ENCODE data around the gene DLGAP4. TPM values are rescaled to one million over a fixed set of nuclear protein-coding genes. Genes with fewer than 3 reads are reported as not detected.

DLGAP4 gene
- total RNA-seq, 1 experiment from 2014 or later, result 40.3 TPM

DNA sequence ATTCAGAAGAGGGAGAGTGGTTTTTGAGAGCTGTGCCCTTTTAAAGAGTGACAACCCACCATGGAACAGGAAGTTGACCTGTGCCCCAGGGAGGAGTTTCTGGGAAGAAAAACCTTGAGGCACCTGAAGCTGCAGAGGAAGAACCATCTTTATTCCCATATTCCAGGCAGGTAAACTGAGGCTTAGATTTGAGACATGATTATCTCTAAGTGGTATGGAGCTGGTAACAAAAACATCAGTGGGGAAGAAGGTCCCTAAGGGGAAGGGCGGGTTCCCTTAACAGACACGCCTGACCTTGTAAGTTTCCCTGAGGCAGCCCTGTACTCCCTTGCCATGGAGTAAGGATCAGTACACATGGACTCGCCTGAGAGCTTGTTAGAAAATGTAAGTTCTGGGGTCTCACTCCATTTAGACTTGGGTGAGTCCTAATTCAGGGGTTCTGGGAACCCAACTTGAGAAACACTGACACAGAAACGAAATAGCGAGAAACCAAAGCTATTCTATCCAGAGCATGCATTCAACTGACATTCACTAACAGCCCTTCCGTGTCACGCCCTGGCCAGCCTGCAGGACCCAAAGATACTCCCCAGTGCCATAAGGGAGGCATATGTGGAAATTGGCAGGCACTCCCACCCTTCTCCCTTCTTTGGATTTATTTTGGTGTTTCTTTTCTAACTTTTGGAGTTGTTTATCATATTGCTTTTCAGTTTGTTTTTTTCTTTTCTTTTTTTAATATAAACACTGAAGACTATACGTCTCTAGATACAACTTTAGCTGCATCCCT lies 90.9 kb downstream of the DLGAP4 start:
- no TSS peak for BruUV-seq (replicated peaks)
- H3K9ac ChIP-seq (ENCODE audit: low read length), result no peak overlapping the region
- no peak overlapping the region for H3K4me2 ChIP-seq (ENCODE audit: low read length)
- H3K27ac ChIP-seq (ENCODE audit: low read depth, low read length), result no peak overlapping the region
- ChIA-PET CTCF (interaction anchor here (3.2 kb wide), 1 partner anchor 194 kb away, joined by 25 read pairs; no protein-coding TSS in a partner anchor), POLR2A (no interaction called here), RAD21 (ENCODE audit: low non-redundant PET in 1 of 2, low total read pairs in 2 of 2, uncharacterized antibody in 2 of 2, unreplicated experiment in 2 of 2) (no interaction called here)
- DNase-seq (ENCODE audit: low read depth, low spot score) (no peak), ATAC-seq (no peak)
- TF ChIP-seq RAD21 (IDR thresholded peaks at IDR 0.05; ENCODE audit: low read depth) (no peak), EGR1 (IDR thresholded peaks at IDR 0.05; ENCODE audit: low read depth) (no peak), SP1 (IDR thresholded peaks at IDR 0.05; ENCODE audit: low read depth) (no peak), CBX3 (IDR thresholded peaks at IDR 0.05; ENCODE audit: low read depth) (no peak), SRF (IDR thresholded peaks at IDR 0.05; ENCODE audit: low read depth) (no peak), POLR2AphosphoS5 (IDR thresholded peaks at IDR 0.05; ENCODE audit: low read depth, low read length) (no peak), CEBPB (IDR thresholded peaks at IDR 0.05; ENCODE audit: low read depth) (no peak), EZH2phosphoT487 (IDR thresholded peaks at IDR 0.05; ENCODE audit: borderline replicate concordance) (no peak)
- TF ChIP-seq, protein P1, sequence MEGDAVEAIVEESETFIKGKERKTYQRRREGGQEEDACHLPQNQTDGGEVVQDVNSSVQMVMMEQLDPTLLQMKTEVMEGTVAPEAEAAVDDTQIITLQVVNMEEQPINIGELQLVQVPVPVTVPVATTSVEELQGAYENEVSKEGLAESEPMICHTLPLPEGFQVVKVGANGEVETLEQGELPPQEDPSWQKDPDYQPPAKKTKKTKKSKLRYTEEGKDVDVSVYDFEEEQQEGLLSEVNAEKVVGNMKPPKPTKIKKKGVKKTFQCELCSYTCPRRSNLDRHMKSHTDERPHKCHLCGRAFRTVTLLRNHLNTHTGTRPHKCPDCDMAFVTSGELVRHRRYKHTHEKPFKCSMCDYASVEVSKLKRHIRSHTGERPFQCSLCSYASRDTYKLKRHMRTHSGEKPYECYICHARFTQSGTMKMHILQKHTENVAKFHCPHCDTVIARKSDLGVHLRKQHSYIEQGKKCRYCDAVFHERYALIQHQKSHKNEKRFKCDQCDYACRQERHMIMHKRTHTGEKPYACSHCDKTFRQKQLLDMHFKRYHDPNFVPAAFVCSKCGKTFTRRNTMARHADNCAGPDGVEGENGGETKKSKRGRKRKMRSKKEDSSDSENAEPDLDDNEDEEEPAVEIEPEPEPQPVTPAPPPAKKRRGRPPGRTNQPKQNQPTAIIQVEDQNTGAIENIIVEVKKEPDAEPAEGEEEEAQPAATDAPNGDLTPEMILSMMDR (IDR thresholded peaks at IDR 0.05 in 2 of 3, conservative IDR thresholded peaks at IDR 0.05 in 1 of 3; ENCODE audit: borderline replicate concordance in 1 of 3, insufficient read depth in 1 of 3, low read depth in 2 of 3, low read length in 2 of 3), result no peak
- TF ChIP-seq, protein P2, sequence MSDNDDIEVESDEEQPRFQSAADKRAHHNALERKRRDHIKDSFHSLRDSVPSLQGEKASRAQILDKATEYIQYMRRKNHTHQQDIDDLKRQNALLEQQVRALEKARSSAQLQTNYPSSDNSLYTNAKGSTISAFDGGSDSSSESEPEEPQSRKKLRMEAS (IDR thresholded peaks at IDR 0.05), result no peak
- TF ChIP-seq, protein P3, sequence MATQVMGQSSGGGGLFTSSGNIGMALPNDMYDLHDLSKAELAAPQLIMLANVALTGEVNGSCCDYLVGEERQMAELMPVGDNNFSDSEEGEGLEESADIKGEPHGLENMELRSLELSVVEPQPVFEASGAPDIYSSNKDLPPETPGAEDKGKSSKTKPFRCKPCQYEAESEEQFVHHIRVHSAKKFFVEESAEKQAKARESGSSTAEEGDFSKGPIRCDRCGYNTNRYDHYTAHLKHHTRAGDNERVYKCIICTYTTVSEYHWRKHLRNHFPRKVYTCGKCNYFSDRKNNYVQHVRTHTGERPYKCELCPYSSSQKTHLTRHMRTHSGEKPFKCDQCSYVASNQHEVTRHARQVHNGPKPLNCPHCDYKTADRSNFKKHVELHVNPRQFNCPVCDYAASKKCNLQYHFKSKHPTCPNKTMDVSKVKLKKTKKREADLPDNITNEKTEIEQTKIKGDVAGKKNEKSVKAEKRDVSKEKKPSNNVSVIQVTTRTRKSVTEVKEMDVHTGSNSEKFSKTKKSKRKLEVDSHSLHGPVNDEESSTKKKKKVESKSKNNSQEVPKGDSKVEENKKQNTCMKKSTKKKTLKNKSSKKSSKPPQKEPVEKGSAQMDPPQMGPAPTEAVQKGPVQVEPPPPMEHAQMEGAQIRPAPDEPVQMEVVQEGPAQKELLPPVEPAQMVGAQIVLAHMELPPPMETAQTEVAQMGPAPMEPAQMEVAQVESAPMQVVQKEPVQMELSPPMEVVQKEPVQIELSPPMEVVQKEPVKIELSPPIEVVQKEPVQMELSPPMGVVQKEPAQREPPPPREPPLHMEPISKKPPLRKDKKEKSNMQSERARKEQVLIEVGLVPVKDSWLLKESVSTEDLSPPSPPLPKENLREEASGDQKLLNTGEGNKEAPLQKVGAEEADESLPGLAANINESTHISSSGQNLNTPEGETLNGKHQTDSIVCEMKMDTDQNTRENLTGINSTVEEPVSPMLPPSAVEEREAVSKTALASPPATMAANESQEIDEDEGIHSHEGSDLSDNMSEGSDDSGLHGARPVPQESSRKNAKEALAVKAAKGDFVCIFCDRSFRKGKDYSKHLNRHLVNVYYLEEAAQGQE (IDR thresholded peaks at IDR 0.05; ENCODE audit: low read depth), result no peak
- H3K79me2 ChIP-seq (ENCODE audit: insufficient read depth, low read length), result no peaks in the 10 kb centered on the region
- no peaks in the 10 kb centered on the region for H3K36me3 ChIP-seq (ENCODE audit: control insufficient read depth in 1 of 2, insufficient read depth in 2 of 2, low read length in 2 of 2)
- no peaks in the 10 kb centered on the region for H3K27me3 ChIP-seq (ENCODE audit: insufficient read depth, low read length)
- no peak overlapping the region for H2AFZ ChIP-seq (ENCODE audit: low read depth, low read length, poor library complexity, severe bottlenecking)
- no peaks in the 10 kb centered on the region for H3K9me3 ChIP-seq (ENCODE audit: control insufficient read depth in 1 of 2, insufficient read depth in 1 of 2, low read depth in 1 of 2, low read length in 2 of 2)
- H3K9me2 ChIP-seq (ENCODE audit: insufficient read depth), result no peaks in the 10 kb centered on the region
- no peak overlapping the region for H3K4me3 ChIP-seq (replicated peaks in 1 of 2; ENCODE audit: low read depth in 1 of 2, low read length in 2 of 2)
- intact Hi-C loops (cut with micrococcal nuclease), result no loop called here
- peaks cover 0 to 7% of the 10 kb centered on the region in 2 experiments; a peak in 1 of 4 replicates for H3K4me1 ChIP-seq (ENCODE audit: control insufficient read depth in 1 of 2, insufficient read depth in 2 of 2, low read length in 2 of 2)
- H4K20me1 ChIP-seq (ENCODE audit: insufficient read depth), result no peaks in the 10 kb centered on the region
